ENCODE data around the gene AGPAT1. TPM values are rescaled to one million over a fixed set of nuclear protein-coding genes. Genes with fewer than 3 reads are reported as not detected.

AGPAT1 gene
- total RNA-seq, 6 donors from 2014 or later = 25.9 to 54.5 (median 32.6) TPM

DNA sequence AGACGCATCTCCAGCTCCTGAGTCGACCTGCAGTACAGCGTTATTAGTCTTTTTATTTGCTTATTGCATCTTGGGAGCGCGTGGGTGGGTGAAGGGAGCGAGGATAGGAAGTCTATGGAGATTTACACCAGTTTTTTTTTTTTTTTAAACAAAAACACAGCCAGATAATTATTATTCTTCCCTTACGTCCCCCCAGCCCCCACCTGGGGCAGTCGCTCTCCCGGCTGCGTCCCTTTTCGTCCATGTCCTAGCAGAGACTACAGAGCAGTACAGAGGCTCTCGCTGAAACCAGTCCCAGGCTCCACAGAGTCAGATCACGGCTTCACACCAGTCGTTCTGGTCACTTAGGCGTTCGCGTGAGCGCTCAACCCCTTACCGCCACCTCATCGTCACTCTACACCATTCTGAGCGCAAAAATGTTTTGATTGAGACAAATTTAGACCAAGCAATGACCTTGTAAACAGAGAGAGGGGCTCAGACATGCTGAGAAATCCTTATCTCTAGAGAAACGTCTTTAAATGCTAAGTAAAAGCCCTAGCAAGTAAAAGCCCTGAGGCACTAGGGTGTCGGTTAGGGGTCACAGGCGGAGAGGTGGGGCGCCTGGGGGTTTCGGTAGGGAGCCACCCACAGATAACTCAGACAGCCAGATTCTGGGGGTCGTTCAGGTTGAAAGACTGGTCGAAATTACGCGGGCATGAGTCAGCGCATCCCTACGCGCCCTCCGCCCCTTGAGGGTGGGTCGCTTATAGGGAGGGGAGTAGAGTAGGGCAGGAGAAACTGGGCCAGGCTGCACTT lies 22.9 kb downstream of the AGPAT1 start:
- H3K4me3 ChIP-seq = peak overlapping the region in 3 of 4 donors; percentile 54 to 76 (median 60)
- H3K4me1 ChIP-seq = peaks cover 31 to 63% (median 36%) of the 10 kb centered on the region in 4 donors

DNA sequence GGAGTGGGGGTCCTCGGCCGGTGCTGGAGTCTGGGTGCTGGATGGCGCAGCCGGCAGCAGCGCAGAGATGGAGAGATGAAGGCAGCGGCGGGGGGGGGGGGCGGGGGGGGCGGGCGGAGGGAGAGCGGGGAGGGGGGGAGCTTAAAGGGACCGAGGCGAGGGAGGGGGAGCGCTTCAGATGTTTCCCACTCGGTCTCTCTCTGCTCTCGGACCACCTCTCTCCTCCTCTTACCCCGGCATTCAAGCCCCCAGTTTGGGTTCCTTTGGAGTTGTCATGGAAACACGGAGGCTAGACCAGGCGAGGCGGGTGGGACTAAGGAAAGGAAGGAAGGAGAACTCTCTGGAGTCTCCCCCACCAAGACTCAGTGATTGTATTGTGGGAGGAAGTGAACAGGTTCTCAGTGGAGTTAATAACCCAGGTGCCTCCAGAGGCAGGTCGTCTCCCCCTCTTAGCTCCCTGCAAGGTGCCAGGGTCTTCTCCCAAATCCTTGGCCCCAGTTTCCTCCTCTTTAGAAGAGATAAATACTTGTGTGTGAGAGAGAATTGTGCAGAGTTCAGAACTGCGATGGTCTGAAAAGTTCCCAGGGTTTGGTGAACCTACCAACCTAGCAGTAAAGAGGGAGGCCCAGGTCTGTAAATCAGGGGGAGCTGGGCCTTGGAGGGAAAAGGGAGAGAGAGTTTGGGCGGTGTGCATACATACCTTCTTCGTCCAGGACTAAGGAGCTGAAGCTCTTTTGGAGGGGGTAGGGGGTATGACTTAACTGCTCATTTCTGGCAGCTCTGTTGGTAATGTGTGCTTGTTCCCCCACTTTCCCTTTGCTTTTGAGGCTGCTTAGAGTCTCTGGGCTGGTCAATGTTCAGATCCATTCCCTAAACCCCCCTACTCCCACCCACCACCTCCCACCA lies 23.8 kb downstream of the AGPAT1 start, which contains the start of gene PRRT1:
TSS of gene PRRT1 (minus strand) at position 77 of the 906 bp plus-strand sequence. CDS start 112 bp downstream, outside the sequence.
- peak in 1 of 2 donors; percentile 37 for DNase-seq
- H3K4me1 ChIP-seq = peaks cover 31 to 63% (median 36%) of the 10 kb centered on the region in 4 donors
- H3K9me3 ChIP-seq = no peaks in the 10 kb centered on the region
- H3K27ac ChIP-seq = peak within 1 kb of the TSS; percentile 79 to 87 (median 85)
- H3K4me3 ChIP-seq = peak within 1 kb of the TSS in 3 of 4 donors; percentile 33 to 76 (median 60)
- no peak for TF ChIP-seq POLR2AphosphoS5 (IDR thresholded peaks at IDR 0.05)
- TF ChIP-seq, protein P1, sequence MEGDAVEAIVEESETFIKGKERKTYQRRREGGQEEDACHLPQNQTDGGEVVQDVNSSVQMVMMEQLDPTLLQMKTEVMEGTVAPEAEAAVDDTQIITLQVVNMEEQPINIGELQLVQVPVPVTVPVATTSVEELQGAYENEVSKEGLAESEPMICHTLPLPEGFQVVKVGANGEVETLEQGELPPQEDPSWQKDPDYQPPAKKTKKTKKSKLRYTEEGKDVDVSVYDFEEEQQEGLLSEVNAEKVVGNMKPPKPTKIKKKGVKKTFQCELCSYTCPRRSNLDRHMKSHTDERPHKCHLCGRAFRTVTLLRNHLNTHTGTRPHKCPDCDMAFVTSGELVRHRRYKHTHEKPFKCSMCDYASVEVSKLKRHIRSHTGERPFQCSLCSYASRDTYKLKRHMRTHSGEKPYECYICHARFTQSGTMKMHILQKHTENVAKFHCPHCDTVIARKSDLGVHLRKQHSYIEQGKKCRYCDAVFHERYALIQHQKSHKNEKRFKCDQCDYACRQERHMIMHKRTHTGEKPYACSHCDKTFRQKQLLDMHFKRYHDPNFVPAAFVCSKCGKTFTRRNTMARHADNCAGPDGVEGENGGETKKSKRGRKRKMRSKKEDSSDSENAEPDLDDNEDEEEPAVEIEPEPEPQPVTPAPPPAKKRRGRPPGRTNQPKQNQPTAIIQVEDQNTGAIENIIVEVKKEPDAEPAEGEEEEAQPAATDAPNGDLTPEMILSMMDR (IDR thresholded peaks at IDR 0.05) = no peak
- no peak for TF ChIP-seq POLR2A (IDR thresholded peaks at IDR 0.05)
- TF ChIP-seq EP300 (IDR thresholded peaks at IDR 0.05) = no peak
- H3K27me3 ChIP-seq = peaks cover 0 to 35% (median 14%) of the 10 kb centered on the region in 4 donors
- ATAC-seq (ENCODE audit: low FRiP score in 2 of 2) = no peak
- 12 to 13% methylated on average over 12 to 21 of the region's 24 CpGs for WGBS, 2 donors
- peaks cover 0 to 15% (median 0%) of the 10 kb centered on the region in 4 donors for H3K36me3 ChIP-seq

More for the DNA sequence above, 22.9 kb downstream of the AGPAT1 start:
- no peak for TF ChIP-seq EP300 (IDR thresholded peaks at IDR 0.05)
- TF ChIP-seq, protein P1 (IDR thresholded peaks at IDR 0.05) = no peak
- no peak for TF ChIP-seq POLR2AphosphoS5 (IDR thresholded peaks at IDR 0.05)
- peaks cover 0 to 21% (median 3%) of the 10 kb centered on the region in 4 donors for H3K36me3 ChIP-seq
- H3K27ac ChIP-seq = peak overlapping the region; percentile 79 to 87 (median 85)
- DNase-seq (peak in 1 of 2 donors; percentile 30), ATAC-seq (ENCODE audit: low FRiP score in 2 of 2) (peak; percentile 53 to 67)
- no peaks in the 10 kb centered on the region for H3K9me3 ChIP-seq
- H3K27me3 ChIP-seq = peaks cover 0 to 31% (median 14%) of the 10 kb centered on the region in 4 donors
- WGBS, 2 donors = 33 to 51% methylated on average over 35 of the region's 35 CpGs

DNA sequence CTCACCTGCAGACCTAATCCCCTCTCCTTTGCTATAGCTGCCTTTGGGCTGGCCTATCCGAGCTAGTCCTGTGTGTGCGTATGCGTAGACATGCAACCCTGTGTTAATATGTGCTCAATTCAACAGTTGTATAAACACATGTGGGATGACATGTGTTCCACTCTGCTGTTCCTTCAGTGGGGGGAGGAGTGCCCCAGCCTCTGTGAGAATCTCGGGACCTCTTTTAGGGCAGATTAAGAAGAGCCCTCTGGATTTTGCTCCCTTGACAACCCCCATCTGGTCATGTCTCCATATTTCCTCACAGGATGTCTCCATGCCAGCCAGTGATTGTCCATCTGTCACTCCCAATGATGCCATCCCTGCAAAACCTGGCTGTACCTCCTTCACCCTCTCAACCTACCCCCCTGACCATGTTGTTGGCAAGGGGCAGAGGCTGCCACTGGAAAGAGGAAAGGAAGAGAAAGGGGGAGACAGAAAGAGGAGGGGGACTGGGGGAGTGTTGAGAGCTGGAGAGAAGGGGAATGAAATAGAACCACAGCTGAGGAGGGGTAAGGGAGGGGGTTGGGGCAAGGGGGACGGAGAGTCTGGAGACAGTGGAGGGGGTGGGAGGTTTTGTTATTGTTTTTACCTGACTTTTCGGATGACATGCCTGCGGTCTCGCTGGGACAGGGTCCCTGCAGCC lies 24.6 kb downstream of the AGPAT1 start:
- peak overlapping the region in 3 of 4 donors; percentile 33 to 76 (median 60) for H3K4me3 ChIP-seq
- no peak for DNase-seq
- H3K36me3 ChIP-seq = peaks cover 0 to 7% (median 0%) of the 10 kb centered on the region in 4 donors
- peaks cover 31 to 63% (median 36%) of the 10 kb centered on the region in 4 donors for H3K4me1 ChIP-seq
- WGBS, 2 donors = 37 to 46% methylated on average over 7 to 8 of the region's 8 CpGs
- peak overlapping the region in 2 of 4 donors; percentile 0 to 86 for H3K27ac ChIP-seq
- TF ChIP-seq POLR2AphosphoS5 (IDR thresholded peaks at IDR 0.05) (no peak), POLR2A (IDR thresholded peaks at IDR 0.05) (no peak), EP300 (IDR thresholded peaks at IDR 0.05) (no peak)
- TF ChIP-seq, protein P1 (IDR thresholded peaks at IDR 0.05) = no peak
- peaks cover 0 to 35% (median 14%) of the 10 kb centered on the region in 4 donors for H3K27me3 ChIP-seq
- no peak for ATAC-seq (ENCODE audit: low FRiP score in 2 of 2)
- no peaks in the 10 kb centered on the region for H3K9me3 ChIP-seq

Data from upper lobe of left lung (tissue), 6 donors.